Measurements from ENCODE around the gene PARD6A. TPM values are rescaled to one million over a fixed set of nuclear protein-coding genes. Genes with fewer than 3 reads are reported as not detected.

Gene PARD6A
- total RNA-seq, 1 experiment from 2014 or later: 4.4 TPM

- no peaks in the 10 kb centered on the region for H3K9me2 ChIP-seq (ENCODE audit: insufficient read depth)
- peaks cover 35% of the 10 kb centered on the region for H3K27me3 ChIP-seq (ENCODE audit: insufficient read depth, low read depth)
- no peak overlapping the region for H3K4me3 ChIP-seq
- DNase-seq: no peak
- CTCF ChIA-PET: no interaction called here
- H3K4me2 ChIP-seq: no peak overlapping the region
- no peak overlapping the region for H2AFZ ChIP-seq
- intact Hi-C loops (cut with micrococcal nuclease; ENCODE audit: unreplicated experiment): no loop called here
- POLR2A ChIA-PET (ENCODE audit: unreplicated experiment): no interaction called here
- peaks cover 12% of the 10 kb centered on the region for H3K4me1 ChIP-seq (replicated peaks; ENCODE audit: insufficient read depth)
- H4K20me1 ChIP-seq (ENCODE audit: insufficient read depth): no peaks in the 10 kb centered on the region
- H3F3A ChIP-seq (ENCODE audit: insufficient read depth, low read depth): peaks cover 2% of the 10 kb centered on the region
- H3K79me2 ChIP-seq (ENCODE audit: low read depth): peaks cover 8% of the 10 kb centered on the region
- no peaks in the 10 kb centered on the region for H3K9me3 ChIP-seq (ENCODE audit: insufficient read depth, low read depth)
- H3K27ac ChIP-seq: no peak overlapping the region
- H3K36me3 ChIP-seq (ENCODE audit: low read depth): no peaks in the 10 kb centered on the region
- TF ChIP-seq EZH2 (IDR thresholded peaks at IDR 0.05; ENCODE audit: low read depth): no peak
- TF ChIP-seq CTCF (conservative IDR thresholded peaks at IDR 0.05): no peak
- BruUV-seq (replicated peaks): no TSS peak
Observed at GRCh38 chr16:67655363-67655762, 5.4 kb upstream of the PARD6A start.

- H3K36me3 ChIP-seq (ENCODE audit: low read depth): no peaks in the 10 kb centered on the region
- no peaks in the 10 kb centered on the region for H4K20me1 ChIP-seq (ENCODE audit: insufficient read depth)
- ChIA-PET CTCF (no interaction called here), POLR2A (ENCODE audit: unreplicated experiment) (no interaction called here)
- H2AFZ ChIP-seq: no peak overlapping the region
- peaks cover 8% of the 10 kb centered on the region for H3K79me2 ChIP-seq (ENCODE audit: low read depth)
- no TSS peak for BruUV-seq (replicated peaks)
- H3K4me1 ChIP-seq (replicated peaks; ENCODE audit: insufficient read depth): peaks cover 12% of the 10 kb centered on the region
- no peak overlapping the region for H3K4me2 ChIP-seq
- H3K27ac ChIP-seq: no peak overlapping the region
- H3K9me2 ChIP-seq (ENCODE audit: insufficient read depth): no peaks in the 10 kb centered on the region
- TF ChIP-seq CTCF (conservative IDR thresholded peaks at IDR 0.05): no peak
- no peak for TF ChIP-seq EZH2 (IDR thresholded peaks at IDR 0.05; ENCODE audit: low read depth)
- no peak for DNase-seq
- no peaks in the 10 kb centered on the region for H3K9me3 ChIP-seq (ENCODE audit: insufficient read depth, low read depth)
- H3K27me3 ChIP-seq (ENCODE audit: insufficient read depth, low read depth): peaks cover 24% of the 10 kb centered on the region
- H3F3A ChIP-seq (ENCODE audit: insufficient read depth, low read depth): peaks cover 5% of the 10 kb centered on the region
- no peak overlapping the region for H3K4me3 ChIP-seq
- intact Hi-C loops (cut with micrococcal nuclease; ENCODE audit: unreplicated experiment): no loop called here
Observed at GRCh38 chr16:67656344-67657016, 4.3 kb upstream of the PARD6A start.

GRCh38 chr16:67657017-67657608 lies 3.6 kb upstream of the PARD6A start:
- no peak for DNase-seq
- Histone ChIP-seq H3F3A (ENCODE audit: insufficient read depth, low read depth) (peaks cover 5% of the 10 kb centered on the region), H4K20me1 (ENCODE audit: insufficient read depth) (no peaks in the 10 kb centered on the region), H3K4me2 (no peak overlapping the region), H3K9me2 (ENCODE audit: insufficient read depth) (no peaks in the 10 kb centered on the region), H3K27me3 (ENCODE audit: insufficient read depth, low read depth) (peaks cover 18% of the 10 kb centered on the region), H2AFZ (no peak overlapping the region), H3K36me3 (ENCODE audit: low read depth) (no peaks in the 10 kb centered on the region), H3K4me1 (replicated peaks; ENCODE audit: insufficient read depth) (peaks cover 12% of the 10 kb centered on the region), H3K9me3 (ENCODE audit: insufficient read depth, low read depth) (no peaks in the 10 kb centered on the region), H3K27ac (no peak overlapping the region), H3K79me2 (ENCODE audit: low read depth) (peaks cover 8% of the 10 kb centered on the region), H3K4me3 (no peak overlapping the region)
- intact Hi-C loops (cut with micrococcal nuclease; ENCODE audit: unreplicated experiment): no loop called here
- TF ChIP-seq EZH2 (IDR thresholded peaks at IDR 0.05; ENCODE audit: low read depth) (no peak), CTCF (conservative IDR thresholded peaks at IDR 0.05) (no peak)
- BruUV-seq (replicated peaks): no TSS peak
- CTCF ChIA-PET: no interaction called here
- POLR2A ChIA-PET (ENCODE audit: unreplicated experiment): no interaction called here
